Measurements from ENCODE around the gene SLC22A1.

- no peak for TF ChIP-seq CTCF (tag by site-specific recombination; IDR thresholded peaks at IDR 0.05)
- TF ChIP-seq GLIS1 (tag by site-specific recombination; IDR thresholded peaks at IDR 0.05) = no peak
- TF ChIP-seq ZNF121 (tag by site-specific recombination; IDR thresholded peaks at IDR 0.05) = no peak
- no peak for TF ChIP-seq ZSCAN5A (tag by site-specific recombination; IDR thresholded peaks at IDR 0.05)
- no peak for TF ChIP-seq ZNF10 (tag by site-specific recombination; IDR thresholded peaks at IDR 0.05)
- no peak for TF ChIP-seq ZNF266 (tag by site-specific recombination; IDR thresholded peaks at IDR 0.05; ENCODE audit: low read depth)
- TF ChIP-seq ZBTB11 (tag by site-specific recombination; conservative IDR thresholded peaks at IDR 0.05; ENCODE audit: low read depth) = no peak
- TF ChIP-seq ZNF843 (tag by site-specific recombination; IDR thresholded peaks at IDR 0.05) = no peak
- TF ChIP-seq ZNF24 (tag by site-specific recombination; IDR thresholded peaks at IDR 0.05) = no peak
- TF ChIP-seq ZBTB1 (tag by site-specific recombination; IDR thresholded peaks at IDR 0.05) = no peak
- TF ChIP-seq ZBTB7A (tag by site-specific recombination; IDR thresholded peaks at IDR 0.05; ENCODE audit: low read depth) = no peak
Measured at GRCh38 chr6:160202411-160202810, 80.8 kb downstream of the SLC22A1 start.
